AG09319 (cell line): ENCODE measurements around the gene PDCL3.

Experiments
- DNase-seq: peaks from one replicate; pipeline ENCODE4 v3.0.0-alpha.2; 2010; ENCODE audit warnings: low read depth; ENCODE audit errors: extremely low read depth
- CTCF ChIP-seq: IDR thresholded peaks from 2 replicates; pipeline ENCODE4 v1.5.1; 2011; ENCODE audit warnings: low read depth, mild to moderate bottlenecking, inconsistent platforms, low read length, moderate library complexity

The PDCL3 gene

GRCh38 chr2:100541404-100541803, 21.4 kb upstream of the PDCL3 start:
- TF ChIP-seq CTCF, result no peak
- no peak for DNase-seq

- no peak for DNase-seq
- no peak for TF ChIP-seq CTCF
These were observed 20.4 kb upstream of the PDCL3 start for GRCh38 chr2:100542418-100542817.

- DNase-seq, result no peak
- TF ChIP-seq CTCF, result no peak
These were observed 17.7 kb upstream of the PDCL3 start for GRCh38 chr2:100544911-100545596.

- DNase-seq, result no peak
- no peak for TF ChIP-seq CTCF
These were observed 16.3 kb upstream of the PDCL3 start for GRCh38 chr2:100546469-100546868.

GRCh38 chr2:100548771-100549170, 14.0 kb upstream of the PDCL3 start:
- DNase-seq, result no peak
- TF ChIP-seq CTCF, result no peak

- no peak for DNase-seq
- TF ChIP-seq CTCF, result no peak
These were observed 11.5 kb upstream of the PDCL3 start for GRCh38 chr2:100551303-100551702.

- no peak for DNase-seq
- TF ChIP-seq CTCF, result no peak
These were observed 7.9 kb upstream of the PDCL3 start for GRCh38 chr2:100554798-100555407.
